PC-9 (cell line): ENCODE measurements around the gene IQSEC1.

Experiments
- EZH2 ChIP-seq: fragments of 200-600 bp; sonication (generic); IDR thresholded peaks from 2 replicates; pipeline ENCODE4 v1.8.0; 2017; ENCODE audit warnings: antibody characterized with exemption, low read depth
- TF ChIP-seq, protein P1 (sequence below): fragments of 200-600 bp; sonication (generic); conservative IDR thresholded peaks from 2 replicates; pipeline ENCODE4 v1.6.1; 2017; ENCODE audit warnings: mixed run types, antibody characterized with exemption, mild to moderate bottlenecking, moderate library complexity

DNA sequence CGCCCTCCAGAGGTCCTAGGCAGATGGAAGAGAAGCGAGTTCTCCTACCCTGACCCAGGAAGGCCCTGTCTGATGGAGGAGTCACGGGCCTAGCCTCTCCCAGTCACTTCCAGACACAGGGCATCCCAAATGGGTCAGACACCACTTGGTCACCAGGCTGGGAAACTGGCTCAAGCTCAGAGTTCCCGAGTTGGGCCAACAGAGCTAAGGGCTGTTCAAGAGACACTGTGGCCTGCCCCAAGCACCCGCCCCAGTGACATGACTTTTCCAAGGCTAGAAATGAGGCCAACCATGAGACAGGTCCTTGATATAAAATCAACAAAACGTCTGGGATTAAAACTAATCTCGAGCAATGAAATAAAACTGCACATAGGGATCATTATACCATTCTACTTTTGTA, 113.8 kb downstream of the IQSEC1 start:
- TF ChIP-seq, protein P1, sequence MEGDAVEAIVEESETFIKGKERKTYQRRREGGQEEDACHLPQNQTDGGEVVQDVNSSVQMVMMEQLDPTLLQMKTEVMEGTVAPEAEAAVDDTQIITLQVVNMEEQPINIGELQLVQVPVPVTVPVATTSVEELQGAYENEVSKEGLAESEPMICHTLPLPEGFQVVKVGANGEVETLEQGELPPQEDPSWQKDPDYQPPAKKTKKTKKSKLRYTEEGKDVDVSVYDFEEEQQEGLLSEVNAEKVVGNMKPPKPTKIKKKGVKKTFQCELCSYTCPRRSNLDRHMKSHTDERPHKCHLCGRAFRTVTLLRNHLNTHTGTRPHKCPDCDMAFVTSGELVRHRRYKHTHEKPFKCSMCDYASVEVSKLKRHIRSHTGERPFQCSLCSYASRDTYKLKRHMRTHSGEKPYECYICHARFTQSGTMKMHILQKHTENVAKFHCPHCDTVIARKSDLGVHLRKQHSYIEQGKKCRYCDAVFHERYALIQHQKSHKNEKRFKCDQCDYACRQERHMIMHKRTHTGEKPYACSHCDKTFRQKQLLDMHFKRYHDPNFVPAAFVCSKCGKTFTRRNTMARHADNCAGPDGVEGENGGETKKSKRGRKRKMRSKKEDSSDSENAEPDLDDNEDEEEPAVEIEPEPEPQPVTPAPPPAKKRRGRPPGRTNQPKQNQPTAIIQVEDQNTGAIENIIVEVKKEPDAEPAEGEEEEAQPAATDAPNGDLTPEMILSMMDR: no peak
- TF ChIP-seq EZH2: no peak
